Measurements from ENCODE around the gene DMRTB1. TPM values are rescaled to one million over a fixed set of nuclear protein-coding genes. Genes with fewer than 3 reads are reported as not detected.

Gene DMRTB1
- total and polyA plus RNA-seq, 2 of the 4 experiments (the other 2 are of a cell fraction), result not detected

DNA sequence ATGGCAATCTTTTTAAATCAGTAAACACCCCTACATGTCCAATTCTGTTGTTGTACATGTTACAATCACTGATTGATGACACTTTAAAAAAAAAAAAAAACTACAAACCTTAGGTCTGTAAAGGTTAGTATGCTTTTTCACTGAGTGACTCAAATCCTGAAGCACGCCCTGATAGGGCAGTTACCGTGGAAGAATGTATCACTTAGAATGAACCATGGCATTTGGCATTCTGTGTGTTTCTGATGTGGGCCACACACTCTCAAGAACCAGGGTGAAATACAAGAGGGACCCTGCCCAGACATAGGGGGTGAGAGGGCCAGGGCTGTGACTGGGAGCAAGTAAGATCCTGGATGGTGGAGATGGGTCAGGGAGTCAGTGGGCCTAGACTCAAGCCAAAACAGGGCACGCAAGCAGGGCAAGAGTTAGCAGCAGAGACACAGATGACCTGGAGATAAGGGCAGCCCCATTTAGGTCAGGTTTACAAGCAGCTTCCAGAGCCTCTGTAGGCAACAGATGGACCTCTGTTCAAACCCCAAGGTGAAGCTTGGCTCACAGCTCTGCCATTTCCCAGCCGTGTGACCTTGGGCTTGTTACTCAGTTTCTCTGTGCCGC, 47.6 kb upstream of the DMRTB1 start:
- peaks cover 34% of the 10 kb centered on the region for H3K27me3 ChIP-seq (ENCODE audit: control insufficient read depth, insufficient read depth, low read length)
- no peaks in the 10 kb centered on the region; the same call in 1 of the 2 replicates for H3K9me3 ChIP-seq (ENCODE audit: control insufficient read depth, insufficient read depth, low read length)
- peak overlapping the region; percentile 8; the same call in 1 of the 2 replicates for H4K5ac ChIP-seq (ENCODE audit: low read depth, low read length)
- H4K8ac ChIP-seq (ENCODE audit: low read depth in 2 of 2, low read length in 2 of 2), result no peak overlapping the region; a peak in 1 of 4 replicates
- H3K4me1 ChIP-seq (ENCODE audit: control insufficient read depth, insufficient read depth, low read length), result peaks cover 24% of the 10 kb centered on the region
- dilution Hi-C loops (cut with HindIII; ENCODE audit: low sequenced_read_pairs, unreplicated experiment), result no loop called here
- H4K91ac ChIP-seq (ENCODE audit: insufficient read depth, low read depth, low read length), result peak overlapping the region; percentile 30
- peaks cover 10% of the 10 kb centered on the region for H4K20me1 ChIP-seq (ENCODE audit: insufficient read depth, low read length)
- peak overlapping the region; percentile 46; the same call in 1 of the 2 replicates for H3K4ac ChIP-seq (ENCODE audit: low read depth, low read length)
- ATAC-seq (ENCODE audit: low read depth) (no peak), DNase-seq (peak; percentile 25)
- peak overlapping the region; percentile 42; the same call in 1 of the 2 replicates for H2BK20ac ChIP-seq (ENCODE audit: low read depth, low read length)
- H2AK9ac ChIP-seq (replicated peaks; ENCODE audit: low read depth, low read length, poor library complexity), result peak overlapping the region; percentile 65
- intact Hi-C loops (cut with micrococcal nuclease), result no loop called here
- ChIA-PET CTCF (no interaction called here), POLR2A (ENCODE audit: unreplicated experiment) (interaction anchor here (0.6 kb wide), 1 partner anchor 13 kb away, joined by 3 read pairs; no protein-coding TSS in a partner anchor)
- in situ Hi-C loops (cut with MboI; ENCODE audit: low sequenced_read_pairs), result no loop called here
- no peak overlapping the region for H3K27ac ChIP-seq (ENCODE audit: insufficient read depth, low read length)
- no peak for TF ChIP-seq NFE2L2 (IDR thresholded peaks at IDR 0.05; ENCODE audit: low read depth, low read length)
- peaks cover 25% of the 10 kb centered on the region for H3K9me1 ChIP-seq (ENCODE audit: insufficient read depth, low read length)
- 0 out of 2 replicates have a peak overlapping the region, but pooled peaks have one; percentile 29 for H3K14ac ChIP-seq (replicated peaks; ENCODE audit: low read depth, low read length)
- no peaks in the 10 kb centered on the region for H3K36me3 ChIP-seq (ENCODE audit: control insufficient read depth, insufficient read depth, low read length)
- no peaks in the 10 kb centered on the region for H3K79me1 ChIP-seq (ENCODE audit: low read depth in 1 of 2, low read length in 2 of 2)
- peak overlapping the region; percentile 46; the same call in 1 of the 2 replicates for H3K18ac ChIP-seq (ENCODE audit: low read depth, low read length)
- H2BK120ac ChIP-seq (ENCODE audit: low read depth, low read length), result peak overlapping the region; percentile 19; the same call in 1 of the 2 replicates
- H3K4me2 ChIP-seq (ENCODE audit: low read depth, low read length), result no peak overlapping the region; the same call in 1 of the 2 replicates
- H3K23ac ChIP-seq (ENCODE audit: low read depth, low read length), result no peak overlapping the region
- H3K56ac ChIP-seq (ENCODE audit: extremely low read depth, insufficient read depth, low read length), result no peak overlapping the region
- H2BK15ac ChIP-seq (ENCODE audit: low read depth, low read length), result peak overlapping the region; percentile 30; the same call in 2 of the 3 replicates
- no peak overlapping the region for H2BK5ac ChIP-seq (ENCODE audit: low read depth, low read length, poor library complexity, severe bottlenecking)
- no peak overlapping the region for H3K9ac ChIP-seq (ENCODE audit: low read depth, low read length)
- 78% methylated on average over 1 of the region's 5 CpGs; no CpG with 5 or more reads in 1 of the 2 experiments for WGBS, 2 experiments (ENCODE audit: extremely low coverage in 2 of 2, insufficient read length in 1 of 2)
- H3K4me3 ChIP-seq (ENCODE audit: insufficient read depth, low read depth, low read length), result no peak overlapping the region
- H2AFZ ChIP-seq (replicated peaks; ENCODE audit: low read length, poor library complexity), result peak overlapping the region; percentile 70
- H2AK5ac ChIP-seq (ENCODE audit: low read depth, low read length), result peak overlapping the region; percentile 60
- BruUV-seq (replicated peaks), result no TSS peak
